ENCODE results near the gene GSAP.
"Not testable (repeated sequence)": the region's sequence is repeated elsewhere in the genome, so short reads cannot be mapped to it uniquely, and the experiment has no call there.

Gene GSAP

DNA sequence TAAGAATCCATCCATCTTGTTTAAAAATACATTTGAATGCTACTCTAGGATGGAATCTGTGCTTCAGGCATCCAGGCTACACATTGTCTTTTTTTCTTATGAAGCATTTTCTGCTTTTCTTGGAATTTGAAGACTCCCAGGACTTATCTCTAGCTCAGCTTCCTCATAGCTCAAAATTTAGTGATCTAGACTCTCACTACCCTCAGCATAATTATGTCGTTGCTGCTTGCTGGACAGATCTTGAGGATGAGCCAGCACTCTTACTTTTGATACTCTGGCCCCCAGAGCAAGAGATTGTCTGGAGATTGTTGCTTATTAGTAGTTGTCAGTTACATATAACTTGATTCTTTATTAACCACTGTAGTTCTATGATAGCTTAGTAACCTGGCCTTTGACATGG lies 133.3 kb downstream of the GSAP start:
- no peak for DNase-seq (ENCODE audit: low spot score)

DNA sequence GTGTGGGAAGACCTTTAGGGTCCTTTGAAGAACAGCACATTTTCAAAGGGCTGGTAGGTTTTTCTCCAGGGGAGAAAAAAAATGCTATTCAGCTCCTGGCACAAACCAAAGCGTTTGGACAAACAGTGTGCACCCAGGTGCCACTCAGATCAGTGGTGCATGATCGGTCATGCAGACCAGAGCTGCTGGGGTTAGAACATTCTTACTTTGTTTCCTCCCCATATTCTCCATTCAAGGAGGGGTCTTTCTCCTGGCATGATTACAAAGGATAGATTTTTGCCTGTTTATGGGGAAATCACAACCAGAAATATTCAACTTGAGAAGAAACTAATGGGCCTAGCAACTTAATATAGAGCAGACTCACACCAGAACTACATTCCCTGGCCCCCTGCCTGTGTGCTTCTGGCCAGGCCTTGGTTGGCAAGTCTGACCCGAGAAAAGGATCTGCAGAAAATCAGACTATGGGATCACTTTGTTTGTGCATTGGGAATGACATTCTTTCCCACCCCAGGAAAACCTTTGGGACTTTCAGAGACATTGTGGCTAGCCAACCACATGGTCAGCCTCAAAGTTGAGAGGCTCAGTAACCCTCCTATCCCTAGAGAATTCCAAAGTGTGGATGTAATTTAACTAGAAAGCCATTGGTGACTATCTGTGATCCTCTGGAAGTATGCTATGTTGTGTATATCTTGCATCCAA lies 134.2 kb downstream of the GSAP start:
- DNase-seq (ENCODE audit: low spot score), result no peak

DNA sequence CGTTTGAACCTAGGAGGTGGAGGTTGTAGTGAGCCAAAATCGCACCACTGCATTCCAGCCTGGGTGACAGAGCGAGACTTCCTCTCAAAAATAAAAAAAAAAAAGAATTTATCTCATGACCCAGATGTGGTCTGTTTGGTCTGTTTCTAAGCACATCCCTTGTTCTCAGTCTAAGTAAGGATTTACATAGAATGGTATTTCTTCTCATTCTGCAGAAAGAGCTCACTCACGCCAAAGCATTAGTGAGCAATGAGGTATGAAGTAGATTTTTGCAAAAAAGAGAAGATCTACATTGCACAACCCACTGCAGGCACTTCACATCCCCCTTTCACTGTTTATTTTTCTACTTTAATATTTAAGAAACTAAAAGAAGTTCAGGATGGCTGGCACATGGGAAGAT lies 140.0 kb downstream of the GSAP start:
- no peak for DNase-seq (ENCODE audit: low spot score)

DNA sequence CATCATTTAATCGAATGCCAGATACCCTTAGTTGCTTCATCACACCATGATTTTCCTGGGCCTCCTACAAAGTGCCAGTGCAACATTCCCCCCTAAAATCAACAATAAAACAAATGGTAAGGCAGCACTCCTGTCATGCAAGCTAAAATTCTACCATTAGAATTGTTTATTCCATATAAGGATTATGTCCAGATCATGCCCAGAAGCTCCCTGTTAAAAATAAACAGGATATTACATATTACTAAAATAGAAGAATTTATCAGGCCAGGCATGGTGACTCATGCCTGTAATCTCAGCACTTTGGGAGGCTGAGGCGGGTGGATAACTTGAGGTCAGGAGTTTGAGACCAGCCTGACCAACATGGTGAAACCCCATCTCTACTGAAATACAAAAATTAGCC lies 140.5 kb downstream of the GSAP start:
- not testable (repeated sequence) for DNase-seq (ENCODE audit: low spot score)

DNA sequence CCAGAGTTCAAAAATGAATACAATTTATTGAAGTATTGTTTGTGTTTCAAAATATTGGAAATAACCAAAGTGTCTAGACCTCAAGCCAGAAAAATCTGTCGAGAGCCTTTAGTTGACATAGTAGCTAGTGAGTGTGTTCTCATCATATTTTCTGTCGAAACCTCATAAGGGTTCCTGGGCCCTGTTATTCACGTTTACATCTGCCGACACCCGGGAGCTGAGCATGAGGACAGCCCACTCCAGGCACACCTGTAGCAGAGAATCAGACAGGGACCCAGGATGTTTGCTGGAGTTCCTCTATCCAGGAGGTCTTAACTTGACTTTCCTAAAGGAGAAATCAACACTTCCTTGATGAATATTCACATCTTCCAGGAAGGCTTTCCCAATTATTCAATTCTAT lies 144.4 kb downstream of the GSAP start:
- DNase-seq (ENCODE audit: low spot score), result no peak

DNA sequence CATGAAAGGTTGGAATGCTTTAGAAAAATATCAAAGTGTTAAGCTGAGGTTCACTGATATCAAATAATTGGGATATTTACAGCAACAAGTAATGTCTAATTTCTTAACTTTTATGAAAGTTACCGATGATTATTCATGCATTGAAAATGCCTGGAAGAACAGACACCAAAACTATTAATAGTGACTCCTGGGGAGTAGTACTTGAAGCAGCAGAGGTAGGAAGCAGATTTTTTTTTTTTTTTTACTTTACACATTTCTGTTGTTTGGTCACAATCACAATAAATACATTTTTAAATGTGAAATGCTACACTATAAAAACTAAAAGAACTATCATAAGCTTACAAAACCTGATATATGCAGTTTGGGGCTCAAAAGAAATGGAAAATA lies 146.1 kb downstream of the GSAP start:
- DNase-seq (ENCODE audit: low spot score), result no peak

DNA sequence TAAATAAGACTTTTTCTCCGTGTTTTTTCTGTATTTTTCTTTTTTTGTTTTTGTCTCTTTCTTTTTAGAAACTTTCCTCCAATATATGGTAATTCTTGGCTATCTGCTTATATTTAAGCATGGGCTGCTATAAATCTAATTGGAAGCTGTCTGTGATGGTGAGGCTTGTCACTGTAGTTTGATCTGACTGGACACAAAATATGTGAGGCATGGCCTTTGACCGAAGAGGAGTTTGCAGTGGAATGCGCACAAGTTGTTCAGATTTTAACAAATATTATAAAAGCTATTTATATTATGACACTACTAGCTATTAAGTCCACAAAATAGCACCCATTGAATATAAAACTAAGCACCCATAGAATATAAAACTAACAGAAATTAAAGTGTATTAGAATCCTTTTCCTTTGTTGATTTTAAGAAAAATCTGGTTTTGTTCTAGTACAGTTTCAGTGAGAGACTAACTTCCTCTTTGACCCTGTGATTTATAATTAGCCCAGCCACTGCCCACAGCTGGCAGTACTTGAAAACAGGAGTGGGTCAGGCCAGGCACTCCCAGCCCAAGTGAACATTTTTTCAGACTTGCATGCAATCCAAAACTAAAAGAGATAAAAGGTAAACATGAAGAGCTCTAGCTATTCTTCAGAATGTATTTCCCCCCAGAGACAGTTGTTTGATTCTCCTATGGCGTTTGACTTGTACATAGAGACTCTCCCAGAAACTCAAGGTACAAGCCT lies 146.6 kb downstream of the GSAP start:
- no peak for DNase-seq (ENCODE audit: low spot score)

DNA sequence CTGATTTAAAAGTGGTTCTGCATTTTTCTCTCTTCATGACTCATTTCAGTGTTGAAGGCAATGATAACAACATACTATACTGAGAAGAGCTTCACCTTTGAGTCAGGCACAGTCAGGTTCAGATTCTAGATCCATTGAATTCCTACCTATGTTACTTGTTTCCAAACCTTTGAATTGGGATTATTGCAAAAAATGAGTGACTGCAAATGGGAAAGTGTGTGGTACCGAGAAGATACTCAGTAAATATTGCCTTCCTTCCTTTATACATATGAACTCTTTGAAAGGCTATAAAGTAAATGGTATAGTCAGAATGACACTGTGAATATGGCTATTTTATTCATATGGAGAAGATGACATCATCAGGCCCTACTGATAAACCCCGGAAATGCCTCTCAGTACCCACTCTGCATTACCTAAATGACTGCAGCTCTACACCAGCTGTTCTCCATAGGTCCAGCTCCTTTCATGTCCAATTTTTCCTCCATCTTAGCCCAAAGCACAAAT lies 149.8 kb downstream of the GSAP start:
- no peak for DNase-seq (ENCODE audit: low spot score)

DNA sequence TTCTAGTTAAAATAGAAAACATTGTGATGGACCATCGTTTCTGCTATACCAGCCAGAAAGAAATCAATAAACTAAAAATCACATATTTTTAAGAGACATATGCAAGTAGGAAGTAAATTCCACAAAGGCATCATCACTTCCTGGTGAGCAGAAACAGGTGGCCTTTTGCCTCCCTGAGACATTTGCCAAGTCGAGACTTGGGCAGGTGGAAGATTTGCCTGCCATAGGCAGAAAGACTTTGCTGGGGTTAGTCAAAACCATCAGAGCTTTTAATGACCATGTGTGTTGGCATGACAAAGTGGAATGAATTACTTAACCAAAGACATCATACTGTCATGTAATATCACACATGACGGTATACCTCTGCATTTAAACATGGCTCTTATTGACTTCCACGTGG lies 150.5 kb downstream of the GSAP start:
- DNase-seq (ENCODE audit: low spot score), result no peak

DNA sequence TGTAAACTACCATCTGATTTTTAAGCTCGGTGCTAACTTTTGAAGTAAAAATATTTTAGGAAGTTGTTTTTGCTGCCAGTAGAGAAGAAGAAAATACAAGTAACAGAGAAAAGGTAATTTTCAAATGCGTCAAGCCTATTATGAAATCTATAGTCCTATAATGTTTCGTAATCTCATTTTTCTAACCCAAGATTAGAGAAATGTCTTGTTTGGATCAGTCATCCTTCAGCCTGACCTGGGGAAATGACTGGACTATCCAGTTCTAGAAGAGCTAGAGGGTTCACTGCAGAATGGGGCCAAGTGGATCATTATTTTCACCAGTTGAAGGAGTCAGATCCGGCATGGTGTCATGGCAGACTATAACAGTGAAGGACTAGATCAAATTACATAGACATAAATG lies 153.8 kb downstream of the GSAP start:
- DNase-seq (ENCODE audit: low spot score), result no peak

Measured in COLO829 (cell line).